Panc1 (cell line): ENCODE data around the gene PPP6R2. TPM values are rescaled to one million over a fixed set of nuclear protein-coding genes. Genes with fewer than 3 reads are reported as not detected.

ENCODE experiments used
- ATAC-seq: fragments of 200-7000 bp; cut with Tn5 transposase; 2 replicates; pipeline ENCODE4 v1.9.1; 2020; ENCODE audit warnings: mild to moderate bottlenecking, moderate library complexity
- BruUV-seq: library from RNA; stranded (reverse); fragments of 400-500 nt; replicated peaks from 2 replicates; lab custom pipeline; 2021; lab: Mats Ljungman, UMichigan
- CTCF ChIA-PET: fragments of 300-600 bp; sonication (Branson Sonifier 250); formaldehyde crosslinking; loops from one replicate; lab custom pipeline; 2022; ENCODE audit warnings: antibody characterized with exemption; lab: Charles Lee
- POLR2A ChIA-PET: fragments of 300-600 bp; sonication (Branson Sonifier 250); formaldehyde crosslinking; loops from one replicate; lab custom pipeline; 2022; ENCODE audit warnings: antibody characterized with exemption; lab: Charles Lee
- DNase-seq: peaks from one replicate; pipeline ENCODE4 v3.0.0-alpha.2; 2010; ENCODE audit warnings: low read depth, low spot score
- H3K27ac ChIP-seq: 2 replicates; pipeline ENCODE4 v1.5.1; 2011; ENCODE audit warnings: mild to moderate bottlenecking, low read length, inconsistent platforms
- H3K27me3 ChIP-seq: fragments of 200-500 bp; sonication (Bioruptor generic); 2 replicates; pipeline ENCODE4 v1.6.0; 2014; ENCODE audit warnings: low read length, inconsistent platforms; ENCODE audit not compliant: control insufficient read depth, insufficient read depth
- H3K36me3 ChIP-seq: fragments of 200-500 bp; sonication (Bioruptor generic); 2 replicates; pipeline ENCODE4 v1.5.1; 2014; ENCODE audit warnings: inconsistent platforms, mild to moderate bottlenecking, low read length, moderate library complexity; ENCODE audit not compliant: control insufficient read depth, insufficient read depth
- H3K4me1 ChIP-seq: 2 replicates; pipeline ENCODE4 v1.5.1; 2011; ENCODE audit warnings: inconsistent platforms, mild to moderate bottlenecking, low read length, moderate library complexity; ENCODE audit not compliant: control insufficient read depth, insufficient read depth
- H3K4me3 ChIP-seq, 2 experiments: 2 replicates each; pipeline ENCODE4 v1.5.1; 2011 to 2012; ENCODE audit warnings: low read depth in 2 of 2, low read length in 2 of 2, mild to moderate bottlenecking in 2 of 2, inconsistent platforms in 1 of 2, moderate library complexity in 1 of 2
- H3K9me3 ChIP-seq: fragments of 200-500 bp; sonication (Bioruptor generic); 2 replicates; pipeline ENCODE4 v1.5.1; 2014; ENCODE audit warnings: low read depth, mild to moderate bottlenecking, inconsistent platforms, low read length, moderate library complexity; ENCODE audit not compliant: control insufficient read depth, insufficient read depth
- POLR2AphosphoS5 ChIP-seq: IDR thresholded peaks from 2 replicates; pipeline ENCODE4 v1.6.1; 2012; ENCODE audit warnings: mild to moderate bottlenecking, low read depth, low read length, moderate library complexity
- SIN3A ChIP-seq: IDR thresholded peaks from 2 replicates; pipeline ENCODE4 v1.6.1; 2012; ENCODE audit warnings: low read depth, mild to moderate bottlenecking, low read length, moderate library complexity, borderline replicate concordance; ENCODE audit not compliant: insufficient read depth
- TCF7L2 ChIP-seq: IDR thresholded peaks from 2 replicates; pipeline ENCODE4 v1.6.1; 2011; ENCODE audit warnings: mild to moderate bottlenecking, low read depth, low read length, inconsistent platforms
- in situ Hi-C: cut with HindIII; loops from 2 replicates; pipeline ENCODE4 v1.10.0; 2016; ENCODE audit warnings: low sequenced_read_pairs, low pct_unique_long_range_greater_than_20kb
- intact Hi-C: fragments of 100-400 bp; cut with micrococcal nuclease; formaldehyde crosslinking; loops from one replicate; pipeline ENCODE4 v1.10.0; 2022; ENCODE audit not compliant: unreplicated experiment
- total RNA-seq: library from RNA; stranded (reverse); gene quantifications from one replicate; pipeline ENCODE4 v1.2.1, GENCODE V29; 2021; ENCODE audit not compliant: unreplicated experiment
- TF ChIP-seq, protein P1 (sequence below), 2 experiments: IDR thresholded peaks; 2 replicates each; pipeline ENCODE4 v1.6.1; 2011 to 2012; ENCODE audit warnings: low read depth in 2 of 2, control low read depth in 1 of 2, low read length in 1 of 2, mild to moderate bottlenecking in 1 of 2, moderate library complexity in 1 of 2; ENCODE audit not compliant: insufficient read depth in 1 of 2
- TF ChIP-seq, protein P2 (sequence below): fragments of 450-650 bp; IDR thresholded peaks from 2 replicates; pipeline ENCODE4 v1.5.1; 2017; ENCODE audit warnings: mild to moderate bottlenecking

The PPP6R2 gene
- total RNA-seq, 1 experiment from 2014 or later, result 52.8 TPM

DNA sequence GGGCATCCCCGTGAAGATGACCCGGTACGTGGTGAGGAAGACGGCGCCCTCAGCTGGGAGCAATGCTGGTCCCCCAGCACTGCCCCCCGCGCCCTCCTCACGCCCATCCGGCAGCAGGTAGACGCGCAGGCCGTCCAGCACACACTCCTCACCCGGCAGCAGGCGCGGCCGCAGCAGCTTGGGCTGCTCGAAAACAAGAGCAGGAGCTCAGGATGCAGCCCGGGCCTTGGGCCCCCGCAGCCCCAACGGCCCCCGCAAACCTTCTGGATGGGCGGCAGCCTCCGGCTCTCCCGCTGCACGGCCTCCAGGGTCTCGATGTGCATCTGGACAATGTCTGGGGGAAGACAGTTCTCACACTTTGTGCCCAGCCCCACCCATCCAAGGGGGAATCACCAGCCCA lies 118.4 kb downstream of the PPP6R2 start:
- TF ChIP-seq TCF7L2, result no peak
- no peak for TF ChIP-seq SIN3A
- TF ChIP-seq, protein P1, sequence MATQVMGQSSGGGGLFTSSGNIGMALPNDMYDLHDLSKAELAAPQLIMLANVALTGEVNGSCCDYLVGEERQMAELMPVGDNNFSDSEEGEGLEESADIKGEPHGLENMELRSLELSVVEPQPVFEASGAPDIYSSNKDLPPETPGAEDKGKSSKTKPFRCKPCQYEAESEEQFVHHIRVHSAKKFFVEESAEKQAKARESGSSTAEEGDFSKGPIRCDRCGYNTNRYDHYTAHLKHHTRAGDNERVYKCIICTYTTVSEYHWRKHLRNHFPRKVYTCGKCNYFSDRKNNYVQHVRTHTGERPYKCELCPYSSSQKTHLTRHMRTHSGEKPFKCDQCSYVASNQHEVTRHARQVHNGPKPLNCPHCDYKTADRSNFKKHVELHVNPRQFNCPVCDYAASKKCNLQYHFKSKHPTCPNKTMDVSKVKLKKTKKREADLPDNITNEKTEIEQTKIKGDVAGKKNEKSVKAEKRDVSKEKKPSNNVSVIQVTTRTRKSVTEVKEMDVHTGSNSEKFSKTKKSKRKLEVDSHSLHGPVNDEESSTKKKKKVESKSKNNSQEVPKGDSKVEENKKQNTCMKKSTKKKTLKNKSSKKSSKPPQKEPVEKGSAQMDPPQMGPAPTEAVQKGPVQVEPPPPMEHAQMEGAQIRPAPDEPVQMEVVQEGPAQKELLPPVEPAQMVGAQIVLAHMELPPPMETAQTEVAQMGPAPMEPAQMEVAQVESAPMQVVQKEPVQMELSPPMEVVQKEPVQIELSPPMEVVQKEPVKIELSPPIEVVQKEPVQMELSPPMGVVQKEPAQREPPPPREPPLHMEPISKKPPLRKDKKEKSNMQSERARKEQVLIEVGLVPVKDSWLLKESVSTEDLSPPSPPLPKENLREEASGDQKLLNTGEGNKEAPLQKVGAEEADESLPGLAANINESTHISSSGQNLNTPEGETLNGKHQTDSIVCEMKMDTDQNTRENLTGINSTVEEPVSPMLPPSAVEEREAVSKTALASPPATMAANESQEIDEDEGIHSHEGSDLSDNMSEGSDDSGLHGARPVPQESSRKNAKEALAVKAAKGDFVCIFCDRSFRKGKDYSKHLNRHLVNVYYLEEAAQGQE (IDR thresholded peaks at IDR 0.05; ENCODE audit: insufficient read depth in 1 of 2, low read depth in 2 of 2, low read length in 1 of 2), result no peak
- TF ChIP-seq, protein P2, sequence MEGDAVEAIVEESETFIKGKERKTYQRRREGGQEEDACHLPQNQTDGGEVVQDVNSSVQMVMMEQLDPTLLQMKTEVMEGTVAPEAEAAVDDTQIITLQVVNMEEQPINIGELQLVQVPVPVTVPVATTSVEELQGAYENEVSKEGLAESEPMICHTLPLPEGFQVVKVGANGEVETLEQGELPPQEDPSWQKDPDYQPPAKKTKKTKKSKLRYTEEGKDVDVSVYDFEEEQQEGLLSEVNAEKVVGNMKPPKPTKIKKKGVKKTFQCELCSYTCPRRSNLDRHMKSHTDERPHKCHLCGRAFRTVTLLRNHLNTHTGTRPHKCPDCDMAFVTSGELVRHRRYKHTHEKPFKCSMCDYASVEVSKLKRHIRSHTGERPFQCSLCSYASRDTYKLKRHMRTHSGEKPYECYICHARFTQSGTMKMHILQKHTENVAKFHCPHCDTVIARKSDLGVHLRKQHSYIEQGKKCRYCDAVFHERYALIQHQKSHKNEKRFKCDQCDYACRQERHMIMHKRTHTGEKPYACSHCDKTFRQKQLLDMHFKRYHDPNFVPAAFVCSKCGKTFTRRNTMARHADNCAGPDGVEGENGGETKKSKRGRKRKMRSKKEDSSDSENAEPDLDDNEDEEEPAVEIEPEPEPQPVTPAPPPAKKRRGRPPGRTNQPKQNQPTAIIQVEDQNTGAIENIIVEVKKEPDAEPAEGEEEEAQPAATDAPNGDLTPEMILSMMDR, result no peak
- TF ChIP-seq POLR2AphosphoS5, result no peak
- H3K4me3 ChIP-seq, result no peak overlapping the region
- intact Hi-C loops, result no loop called here
- DNase-seq (no peak), ATAC-seq (no peak)
- in situ Hi-C loops, result no loop called here
- no peaks in the 10 kb centered on the region for H3K4me1 ChIP-seq
- POLR2A ChIA-PET, result no interaction called here
- peaks cover 5% of the 10 kb centered on the region; the same call in 1 of the 2 replicates for H3K36me3 ChIP-seq
- no peak overlapping the region for H3K27ac ChIP-seq
- no peaks in the 10 kb centered on the region for H3K27me3 ChIP-seq
- H3K9me3 ChIP-seq, result no peaks in the 10 kb centered on the region
- CTCF ChIA-PET, result no interaction called here
- no TSS peak for BruUV-seq

DNA sequence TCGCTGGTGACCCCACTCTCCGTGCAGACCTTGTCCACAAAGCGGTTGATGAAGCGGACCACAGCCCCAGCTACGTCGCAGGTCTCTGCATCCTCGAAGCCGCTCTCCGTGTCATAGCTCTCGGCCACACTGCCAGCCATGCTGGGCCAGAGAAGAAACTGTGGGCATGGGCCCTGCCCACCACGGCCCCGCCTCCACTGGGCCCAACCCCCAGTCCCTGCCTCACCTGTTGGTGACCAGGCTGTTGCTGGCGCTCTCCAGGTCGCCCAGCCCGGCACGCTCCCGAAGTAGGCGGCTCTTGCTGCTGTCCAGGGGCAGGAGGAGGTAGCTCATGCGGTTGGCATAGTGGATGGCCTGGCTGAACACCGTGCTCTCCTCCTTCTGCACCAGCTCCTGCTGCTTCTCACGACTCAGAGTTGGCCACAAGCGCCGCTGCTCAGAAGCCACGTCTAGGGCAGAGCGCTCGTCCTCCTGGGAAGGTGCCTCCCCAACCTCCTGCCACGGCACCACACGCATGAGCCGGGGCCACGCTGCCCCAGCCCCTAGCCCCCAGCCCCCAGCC lies 118.9 kb downstream of the PPP6R2 start:
- ATAC-seq (0 out of 2 replicates have a peak, but pooled peaks have one; percentile 29), DNase-seq (no peak)
- H3K4me1 ChIP-seq, result no peaks in the 10 kb centered on the region
- ChIA-PET CTCF (no interaction called here), POLR2A (no interaction called here)
- TF ChIP-seq, protein P2, result no peak
- TF ChIP-seq, protein P1 (IDR thresholded peaks at IDR 0.05; ENCODE audit: insufficient read depth in 1 of 2, low read depth in 2 of 2, low read length in 1 of 2), result no peak
- BruUV-seq, result no TSS peak
- no peaks in the 10 kb centered on the region for H3K9me3 ChIP-seq
- intact Hi-C loops (no loop called here), in situ Hi-C loops (no loop called here)
- no peak overlapping the region for H3K4me3 ChIP-seq
- no peaks in the 10 kb centered on the region for H3K27me3 ChIP-seq
- peaks cover 5% of the 10 kb centered on the region; the same call in 1 of the 2 replicates for H3K36me3 ChIP-seq
- H3K27ac ChIP-seq, result no peak overlapping the region
